ENCODE data around the gene TPCN2.
A peak's percentile ranks its signal among the peaks of the same experiment; 100 is the strongest.
"Not testable (repeated sequence)": the region's sequence is repeated elsewhere in the genome, so short reads cannot be mapped to it uniquely, and the experiment has no call there.

The TPCN2 gene

GRCh38 chr11:69130654-69131053 lies 81.9 kb downstream of the TPCN2 start:
- TF ChIP-seq CTCF (IDR thresholded peaks at IDR 0.05; ENCODE audit: low read depth, low read length): no peak
- H3K4me3 ChIP-seq (ENCODE audit: low read depth, low read length): no peak overlapping the region

GRCh38 chr11:69131121-69131566 lies 82.4 kb downstream of the TPCN2 start:
- no peak for TF ChIP-seq CTCF (IDR thresholded peaks at IDR 0.05; ENCODE audit: low read depth, low read length)
- no peak overlapping the region for H3K4me3 ChIP-seq (ENCODE audit: low read depth, low read length)

GRCh38 chr11:69131644-69132300 lies 83.0 kb downstream of the TPCN2 start:
- TF ChIP-seq CTCF (IDR thresholded peaks at IDR 0.05; ENCODE audit: low read depth, low read length): peak; percentile 75

GRCh38 chr11:69132301-69132670 lies 83.6 kb downstream of the TPCN2 start:
- no peak overlapping the region for H3K4me3 ChIP-seq (ENCODE audit: low read depth, low read length)
- TF ChIP-seq CTCF (IDR thresholded peaks at IDR 0.05; ENCODE audit: low read depth, low read length): no peak

More at GRCh38 chr11:69131644-69132300, 83.0 kb downstream of the TPCN2 start:
- H3K4me3 ChIP-seq (ENCODE audit: low read depth, low read length): no peak overlapping the region

GRCh38 chr11:69133251-69133650 lies 84.5 kb downstream of the TPCN2 start:
- H3K4me3 ChIP-seq (ENCODE audit: low read depth, low read length): no peak overlapping the region
- TF ChIP-seq CTCF (IDR thresholded peaks at IDR 0.05; ENCODE audit: low read depth, low read length): no peak

GRCh38 chr11:69134182-69134581 lies 85.5 kb downstream of the TPCN2 start:
- not testable (repeated sequence) for H3K4me3 ChIP-seq (ENCODE audit: low read depth, low read length)

- no peak overlapping the region for H3K4me3 ChIP-seq (ENCODE audit: low read depth, low read length)
- no peak for TF ChIP-seq CTCF (IDR thresholded peaks at IDR 0.05; ENCODE audit: low read depth, low read length)
Observed at GRCh38 chr11:69134957-69135356, 86.2 kb downstream of the TPCN2 start.

Measured in WI38 (cell line).